HG02970 (cell line): ENCODE data around the gene PPP1R3G.
"Not testable (repeated sequence)": the region's sequence is repeated elsewhere in the genome, so short reads cannot be mapped to it uniquely, and the experiment has no call there.

ENCODE experiments used
- ATAC-seq: cut with Tn5 transposase; IDR thresholded peaks from one replicate; pipeline ENCODE4 v1.9.1; 2021; ENCODE audit warnings: mild to moderate bottlenecking, moderate library complexity, moderate number of reproducible peaks; ENCODE audit not compliant: unreplicated experiment, low FRiP score

Gene PPP1R3G

DNA sequence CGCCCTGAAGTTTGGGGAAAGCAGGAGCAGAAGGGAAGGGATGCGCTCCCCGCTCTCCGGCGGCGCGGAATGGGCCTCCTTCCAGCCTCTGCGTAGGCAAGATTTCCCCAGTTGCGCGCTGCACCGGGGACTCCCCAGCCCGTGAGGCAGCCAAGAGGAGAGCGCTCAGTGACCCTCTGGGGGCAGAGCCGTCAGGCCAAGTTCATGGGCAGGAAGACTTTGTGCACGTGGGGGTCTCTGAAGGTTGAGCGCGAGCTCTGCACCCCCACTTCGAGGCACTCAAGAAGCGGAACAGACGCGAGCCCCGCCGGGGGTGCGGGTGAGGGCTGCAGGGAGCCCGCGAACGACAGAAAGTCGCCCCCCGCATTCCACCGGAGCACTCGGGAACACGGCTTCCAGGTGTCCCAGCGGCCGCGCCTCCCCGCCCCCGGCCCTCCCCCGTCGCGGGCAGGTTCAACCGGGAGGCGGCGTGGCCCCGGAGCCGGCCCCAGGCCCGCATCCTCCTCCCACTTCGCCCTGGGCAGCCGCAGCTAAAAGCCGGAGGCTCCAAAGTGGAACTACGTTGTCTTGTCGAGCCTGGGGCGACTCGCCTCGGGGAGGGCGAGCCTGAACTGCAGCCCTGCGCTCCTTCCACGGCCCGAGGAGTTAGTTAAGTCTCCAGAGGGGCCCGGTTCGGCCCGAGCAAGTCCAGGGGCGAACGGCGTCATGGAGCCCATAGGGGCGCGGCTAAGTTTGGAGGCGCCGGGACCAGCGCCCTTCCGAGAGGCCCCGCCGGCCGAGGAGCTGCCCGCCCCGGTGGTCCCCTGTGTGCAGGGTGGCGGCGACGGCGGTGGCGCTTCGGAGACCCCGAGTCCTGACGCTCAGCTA is at the start of gene PPP1R3G:
PPP1R3G (plus strand) TSS at position 561 of the 867 bp plus-strand sequence; CDS start at position 706, 145 bp downstream.
- peak; percentile 35 for ATAC-seq

DNA sequence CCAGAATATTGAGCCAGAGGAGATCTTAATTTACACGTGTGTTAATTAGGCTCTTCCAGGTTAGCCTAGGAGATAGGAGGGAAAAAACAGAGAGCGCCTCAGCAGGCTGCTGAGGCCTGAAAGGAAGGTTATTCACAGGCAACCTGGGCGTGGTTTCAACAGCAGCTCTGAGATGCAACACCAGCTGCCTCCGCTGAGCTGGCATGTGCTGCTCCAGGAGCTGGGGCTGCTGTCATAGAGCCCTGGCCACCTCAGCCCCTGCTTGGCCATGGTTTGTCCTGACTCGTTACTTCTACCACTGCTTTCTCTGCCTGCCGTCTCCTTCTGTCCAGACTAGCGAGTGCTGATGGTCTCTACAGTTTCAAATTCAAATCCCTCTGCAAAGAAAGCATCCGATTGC is 48.9 kb upstream of the PPP1R3G start:
- ATAC-seq: no peak

DNA sequence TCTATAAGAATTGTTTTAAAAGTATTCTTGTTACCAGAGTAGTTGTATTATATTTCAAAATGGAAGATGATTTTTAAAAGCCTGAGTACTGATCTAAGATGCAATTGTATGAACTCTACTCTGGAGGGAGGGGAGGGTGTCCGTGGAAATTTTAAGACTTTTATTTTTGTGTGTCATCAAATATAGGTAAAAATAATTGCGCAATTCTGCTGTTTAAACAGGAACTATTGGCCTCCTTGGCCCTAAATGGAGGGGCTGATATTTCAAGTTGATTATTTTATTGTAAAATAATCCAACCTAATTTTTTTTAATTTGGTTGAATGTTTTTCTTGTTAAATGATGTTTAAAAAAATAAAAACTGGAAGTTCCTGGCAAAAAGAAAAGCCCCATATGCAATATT is 43.2 kb upstream of the PPP1R3G start:
- ATAC-seq: no peak

DNA sequence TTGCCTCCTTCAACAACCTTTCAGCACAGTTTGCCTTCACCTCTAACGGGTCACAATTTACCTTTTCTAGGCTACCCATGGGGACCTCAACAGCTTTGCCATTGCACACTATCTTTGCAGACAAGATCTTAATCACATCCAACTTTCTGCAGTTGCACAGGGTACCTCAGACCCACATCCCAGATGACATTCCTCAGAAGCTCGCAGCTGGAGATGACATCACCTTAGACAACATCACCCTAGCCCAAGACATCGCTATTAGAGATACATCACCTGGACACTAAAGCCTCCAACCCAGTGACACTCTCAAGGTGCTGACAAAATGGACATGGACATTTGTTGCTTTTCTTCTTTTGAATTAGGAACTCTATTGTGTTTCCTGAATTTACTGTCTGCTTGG is 42.7 kb upstream of the PPP1R3G start:
- no peak for ATAC-seq

DNA sequence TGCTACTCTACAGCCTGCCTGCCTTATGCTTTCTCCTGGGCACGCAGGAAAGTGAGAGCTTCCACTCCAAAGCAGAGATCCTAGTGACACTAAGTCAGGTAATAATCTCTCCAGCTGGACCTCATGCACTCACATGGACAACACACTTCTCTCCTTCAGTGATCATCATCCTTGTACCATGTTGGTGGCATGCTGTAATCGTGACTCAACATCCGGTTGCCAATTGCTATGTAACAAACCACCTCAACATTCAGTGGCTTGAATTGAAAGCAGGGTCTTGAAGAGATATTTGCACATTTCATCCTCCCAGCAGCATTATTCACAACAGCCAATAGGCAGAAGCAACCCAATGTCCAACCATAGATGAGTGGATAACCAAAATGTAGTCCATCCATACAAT is 40.3 kb upstream of the PPP1R3G start:
- ATAC-seq: no peak

DNA sequence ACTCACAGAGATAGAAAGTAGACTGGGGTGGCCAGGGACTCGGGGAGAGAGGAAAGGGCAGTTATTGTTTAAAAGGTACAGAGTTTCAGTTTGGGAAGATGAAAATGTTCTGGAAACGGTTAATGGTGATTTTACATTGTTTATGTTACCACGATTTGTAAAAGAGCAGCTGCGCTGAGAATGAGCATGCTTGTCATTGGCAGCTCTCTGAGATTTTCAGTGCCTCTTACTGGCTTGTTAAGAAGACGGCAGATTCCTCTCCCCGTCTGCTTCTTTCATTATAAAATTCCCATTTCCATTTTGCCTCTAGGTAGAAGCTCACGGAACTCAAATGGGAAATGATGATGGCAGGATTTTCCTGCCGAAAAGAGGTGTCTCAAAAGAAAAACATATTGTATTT is 39.7 kb upstream of the PPP1R3G start:
- ATAC-seq: no peak

DNA sequence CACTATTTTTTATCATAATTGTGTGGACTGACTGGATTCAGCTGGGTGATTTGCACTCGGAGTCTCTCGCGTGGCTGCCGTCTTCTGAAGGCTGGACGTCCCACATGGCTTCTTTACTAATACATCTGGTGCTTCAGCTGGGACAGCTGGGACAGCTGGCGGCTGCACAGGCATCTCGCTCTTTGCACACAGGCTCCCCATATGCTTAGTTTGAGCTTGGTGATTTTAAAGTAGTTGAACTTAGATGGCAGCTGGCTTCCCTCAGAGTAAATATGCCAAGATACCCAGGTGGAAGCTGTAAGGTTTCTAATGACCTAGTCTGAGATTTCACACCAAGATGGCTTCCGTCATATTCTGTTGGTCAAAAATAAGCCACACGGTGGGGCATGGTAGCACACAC is 38.7 kb upstream of the PPP1R3G start:
- ATAC-seq: no peak

DNA sequence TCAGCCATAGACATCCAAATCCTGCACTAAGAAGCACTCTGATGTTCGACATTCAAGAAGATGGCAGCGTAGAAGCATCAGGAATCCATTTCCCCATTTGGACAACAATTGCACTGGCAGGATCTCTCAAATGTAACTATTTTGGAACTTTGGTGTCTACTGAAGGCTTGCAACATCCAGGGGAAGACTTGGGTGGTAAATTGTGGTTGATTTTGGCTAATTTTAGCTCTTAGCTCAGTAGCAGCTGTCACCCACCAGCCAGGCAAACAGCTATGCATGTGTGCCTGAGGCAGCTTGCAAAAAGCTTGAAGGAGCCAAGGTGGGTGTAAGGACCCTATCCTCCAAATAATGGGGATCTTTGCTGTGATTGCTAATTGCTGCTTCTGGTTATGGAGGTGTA is 35.1 kb upstream of the PPP1R3G start:
- no peak for ATAC-seq

DNA sequence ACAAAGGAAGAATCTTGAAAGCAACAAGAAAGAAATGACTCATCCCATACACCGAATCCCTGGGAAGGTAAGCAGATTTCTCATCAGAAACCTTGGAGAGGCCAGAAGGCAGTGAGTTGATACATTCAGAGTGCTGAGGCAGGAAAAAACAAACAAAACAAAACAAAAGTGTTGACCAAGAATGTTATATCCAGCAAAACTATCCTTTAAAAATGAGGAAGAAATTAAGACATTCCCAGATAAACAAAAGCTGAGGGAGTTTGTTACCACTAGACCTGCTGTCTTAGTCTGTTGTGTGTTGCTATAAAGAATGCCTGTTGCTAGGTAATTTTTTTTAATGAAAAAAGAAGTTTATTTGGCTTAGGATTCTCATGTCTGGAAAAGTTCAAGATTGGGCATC is 33.7 kb upstream of the PPP1R3G start:
- no peak for ATAC-seq

DNA sequence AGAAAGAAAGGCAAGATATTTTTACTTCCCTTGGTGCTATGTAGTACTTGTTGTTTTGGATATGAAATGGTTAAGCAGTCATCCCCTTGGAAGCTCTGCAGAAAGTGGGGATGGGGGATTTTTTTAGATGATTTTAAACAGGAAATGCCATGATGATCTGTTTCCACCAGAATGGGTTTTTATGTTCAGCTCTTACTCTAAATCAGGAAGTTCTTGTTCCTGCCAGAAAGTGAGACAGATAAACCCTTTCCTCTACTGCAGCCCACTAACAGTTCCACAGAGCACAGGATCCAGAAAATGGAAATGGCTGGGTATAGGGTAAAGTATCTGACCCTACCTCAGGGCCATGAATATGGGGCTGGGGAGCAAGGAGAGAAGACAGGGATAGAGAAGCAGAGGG is 32.1 kb upstream of the PPP1R3G start:
- ATAC-seq: no peak

DNA sequence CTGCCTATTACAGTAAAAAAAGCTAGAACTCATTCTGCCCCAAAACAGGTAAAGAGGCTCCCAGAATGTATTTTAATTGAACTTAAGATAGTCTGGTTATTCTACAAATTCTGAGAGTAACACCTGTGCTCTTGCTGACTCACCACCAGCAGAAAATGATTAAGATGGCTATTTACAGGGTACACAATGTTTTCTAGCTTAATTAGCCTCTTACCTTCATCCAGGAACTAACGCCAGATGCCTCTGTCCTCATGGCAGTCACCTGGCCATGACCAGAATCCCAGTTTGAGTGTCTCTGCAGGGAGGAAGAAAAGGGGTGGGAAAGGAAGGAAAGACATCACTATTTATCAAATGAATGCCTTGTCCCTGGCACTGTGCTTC is 31.3 kb upstream of the PPP1R3G start:
- no peak for ATAC-seq

DNA sequence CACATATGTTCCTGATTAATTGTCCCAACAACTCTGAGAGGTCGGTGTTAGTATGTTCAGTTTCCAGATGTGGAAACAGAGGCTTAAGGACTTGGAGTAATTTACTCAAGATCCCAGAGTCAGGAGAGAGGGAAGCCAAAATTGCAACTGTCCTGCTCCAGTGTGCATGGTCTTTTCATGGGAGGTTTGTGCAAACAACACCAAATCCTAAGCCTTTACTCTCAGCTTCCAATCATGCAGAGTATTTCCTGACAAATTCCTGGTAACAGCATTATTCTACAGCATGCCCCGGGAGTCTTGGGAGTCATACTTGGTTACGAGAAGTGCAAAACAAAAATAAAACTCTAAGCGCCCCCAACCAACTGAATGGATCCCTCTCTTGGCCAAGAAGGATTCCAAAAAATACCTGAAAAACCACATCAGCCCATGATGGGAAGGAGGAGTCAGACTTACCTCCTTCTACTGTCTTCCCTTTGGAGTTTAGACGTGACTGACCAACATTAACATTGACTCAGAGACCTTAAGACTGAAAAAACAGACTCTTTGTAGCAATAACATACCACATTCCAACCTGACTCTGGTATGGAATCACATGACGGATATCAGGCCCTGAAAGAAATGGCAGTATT is 30.8 kb upstream of the PPP1R3G start:
- ATAC-seq: no peak

DNA sequence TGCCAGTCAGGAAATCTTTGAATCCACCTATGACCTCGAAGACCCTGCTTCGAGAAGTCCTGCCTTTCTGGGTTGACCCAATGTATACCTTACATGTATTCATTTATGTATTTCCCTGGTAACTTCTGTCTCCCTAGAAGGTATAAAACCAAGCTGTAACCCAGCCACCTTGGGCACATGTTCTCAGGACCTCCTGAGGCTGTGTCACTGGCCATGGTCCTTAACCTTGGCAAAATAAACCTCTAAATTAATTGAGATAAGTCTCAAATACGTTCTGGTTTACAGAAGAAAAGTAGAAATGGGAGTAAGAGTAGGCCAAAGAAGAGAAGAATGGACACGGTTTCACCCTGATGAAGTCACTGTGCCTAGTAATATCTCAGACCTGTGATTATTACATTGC is 30.0 kb upstream of the PPP1R3G start:
- no peak for ATAC-seq

DNA sequence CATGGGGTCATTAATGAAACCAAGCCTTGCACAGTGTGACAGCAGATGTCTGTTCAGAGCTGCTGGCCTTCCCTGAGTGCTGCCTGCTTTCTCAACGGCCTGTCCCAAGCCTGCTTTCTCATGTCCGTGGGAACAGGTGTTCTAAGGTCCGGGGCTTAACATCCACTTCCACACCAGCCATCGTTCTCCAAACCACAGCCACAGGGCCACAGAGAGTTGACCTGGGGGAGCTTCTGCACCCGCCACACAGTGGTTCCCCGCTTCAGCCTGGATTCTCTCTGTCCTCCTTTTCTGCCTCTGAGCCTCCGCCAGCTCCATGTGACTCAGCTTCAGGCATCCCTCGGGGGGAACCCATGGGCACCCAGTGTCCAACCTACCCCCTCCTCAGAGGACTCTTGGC is 26.9 kb upstream of the PPP1R3G start:
- ATAC-seq: no peak

DNA sequence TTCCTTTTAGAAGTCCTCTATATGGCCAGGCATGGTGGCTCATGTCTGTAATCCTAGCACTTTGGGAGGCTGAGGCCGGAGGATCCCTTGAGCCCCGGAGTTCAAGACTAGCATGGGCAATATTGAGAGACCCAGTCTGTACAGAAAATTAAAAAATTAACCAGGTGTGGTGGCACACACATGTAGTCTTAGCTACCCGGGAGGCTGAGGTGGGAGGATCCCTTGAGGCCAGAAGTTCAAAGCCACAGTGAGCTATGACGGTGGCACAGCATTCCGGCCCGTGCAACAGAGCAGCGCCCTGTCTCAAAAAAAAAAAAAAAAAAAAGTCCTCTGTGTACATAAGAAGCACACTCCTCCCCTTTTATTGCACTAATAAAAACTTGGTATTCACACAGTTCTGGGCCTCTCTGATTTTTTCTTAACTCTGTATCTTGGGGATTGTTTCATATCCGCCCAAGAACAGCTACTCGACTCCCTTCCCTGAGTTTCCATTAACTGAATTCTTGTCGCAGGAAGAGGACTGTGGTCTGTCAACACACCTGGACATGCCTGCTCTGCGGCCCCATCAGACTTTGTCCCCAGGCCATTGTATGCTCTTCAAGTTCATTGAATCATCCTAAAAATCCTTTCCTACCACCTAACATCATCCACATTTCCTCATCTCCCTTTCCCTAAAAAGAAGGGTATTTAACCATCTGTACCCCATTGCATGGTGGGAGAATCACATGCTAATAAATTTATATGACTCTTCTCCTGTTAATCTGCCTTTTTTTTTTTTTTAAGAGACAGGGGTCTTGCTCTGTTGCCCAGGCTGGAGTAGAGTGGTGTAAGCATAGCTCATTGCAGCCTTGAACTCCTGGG is 25.9 kb upstream of the PPP1R3G start:
- ATAC-seq: no peak

DNA sequence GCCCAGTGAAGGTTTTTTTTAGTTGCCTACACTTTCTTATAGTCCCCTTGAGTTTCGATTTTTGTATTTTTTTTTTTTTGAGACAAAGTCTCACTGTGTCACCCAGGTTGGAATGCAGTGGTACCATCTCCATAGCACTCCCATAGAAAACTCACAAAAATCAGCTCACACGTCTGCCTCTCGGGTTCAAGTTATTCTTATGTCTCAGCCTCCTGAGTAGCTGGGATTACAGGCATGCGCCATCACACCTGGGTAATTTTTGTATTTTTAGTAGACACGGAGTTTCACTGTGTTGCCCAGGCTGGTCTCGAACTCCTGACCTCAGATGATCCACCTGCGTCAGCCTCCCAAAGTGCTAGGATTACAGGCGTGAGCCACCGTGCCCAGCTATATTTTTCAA is 24.7 kb upstream of the PPP1R3G start:
- not testable (repeated sequence) for ATAC-seq

DNA sequence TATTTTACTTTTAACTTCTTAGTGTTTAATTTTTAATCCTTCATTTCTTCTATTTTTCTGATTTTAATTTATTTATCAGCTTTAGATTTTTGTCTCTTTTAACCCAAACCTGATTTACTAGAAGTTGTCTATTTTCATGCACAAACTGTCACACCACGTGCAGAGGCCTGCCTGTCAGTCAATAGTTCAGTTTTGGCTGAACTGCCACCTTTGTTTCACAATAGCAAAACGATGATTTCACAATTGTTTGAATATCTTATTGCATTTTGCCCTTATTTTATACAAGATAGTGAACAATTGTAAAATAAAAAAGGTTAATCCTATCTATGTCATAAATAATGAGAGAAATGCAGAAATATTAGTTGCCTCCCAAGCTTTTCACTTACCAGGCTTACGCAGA is 24.0 kb upstream of the PPP1R3G start:
- no peak for ATAC-seq

DNA sequence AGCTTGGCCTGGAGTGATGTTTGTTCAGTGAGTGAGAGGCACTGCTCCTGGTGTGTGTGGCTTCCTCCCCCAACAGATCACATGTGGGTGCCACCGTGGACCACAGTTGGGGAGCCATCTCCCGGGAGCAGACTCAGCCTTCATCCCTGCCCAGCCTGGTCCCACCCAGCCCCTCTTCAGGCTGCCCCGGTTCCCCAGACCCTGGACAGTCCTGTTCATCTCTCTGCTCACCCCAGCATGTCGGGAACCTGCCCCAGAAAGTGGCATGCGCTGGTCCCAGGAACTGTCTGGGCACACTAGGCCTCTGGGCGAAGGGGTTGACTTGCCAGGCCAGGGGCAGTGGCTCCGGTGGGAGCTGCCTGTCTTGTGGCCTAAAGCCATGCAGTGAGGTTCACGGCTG is 21.5 kb upstream of the PPP1R3G start:
- no peak for ATAC-seq

DNA sequence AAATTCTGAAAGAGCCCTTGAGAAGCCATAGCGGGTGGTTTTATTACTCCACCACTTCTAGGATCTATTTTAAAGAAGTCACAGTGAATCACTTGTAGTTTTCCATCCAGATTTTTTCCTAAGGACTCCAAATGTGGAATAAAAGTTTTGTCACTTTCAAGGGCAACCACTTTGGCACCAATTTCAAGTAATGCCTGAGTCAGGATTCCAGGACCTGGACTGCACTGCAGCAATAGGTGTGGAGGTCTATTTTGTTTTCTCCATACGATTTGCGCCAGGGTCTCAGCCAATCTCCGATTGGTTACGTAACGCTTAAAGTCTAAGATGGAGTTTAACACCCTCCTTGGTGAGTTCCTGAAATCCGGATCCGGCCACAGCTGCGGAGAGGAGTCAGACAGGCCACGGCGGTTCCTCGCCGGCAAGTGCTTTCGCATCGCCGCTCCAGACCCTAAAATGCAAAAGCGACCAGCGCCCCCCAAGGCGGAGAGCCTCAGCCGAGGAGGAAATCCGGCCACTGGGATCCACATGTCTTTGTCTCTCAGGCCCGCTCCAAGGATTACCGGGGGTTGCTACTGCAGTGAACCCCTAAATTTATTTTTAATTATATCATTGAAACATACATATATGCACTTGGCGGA is 18.6 kb upstream of the PPP1R3G start:
- ATAC-seq: no peak

DNA sequence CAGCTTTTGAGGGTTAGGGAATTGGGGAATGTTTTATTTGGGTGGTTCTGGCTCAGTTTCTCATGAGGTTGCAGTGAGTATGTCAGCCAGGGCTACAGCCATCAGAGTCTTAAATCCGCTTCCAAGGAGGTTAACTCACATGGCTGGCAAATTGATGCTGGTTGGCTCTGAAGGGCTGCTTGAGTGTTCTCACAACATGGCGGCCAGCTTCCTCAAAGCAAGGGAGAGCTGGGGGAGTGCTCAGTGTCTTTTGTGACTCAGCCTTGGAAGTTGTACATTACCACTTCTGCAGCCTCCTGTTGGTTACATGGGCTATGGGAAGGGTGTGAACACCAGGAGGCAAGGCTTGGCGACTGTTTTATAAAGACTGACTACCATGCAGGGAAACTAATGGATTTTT is 17.8 kb upstream of the PPP1R3G start:
- ATAC-seq: no peak
